T-helper 17 cell (primary cell): ENCODE data around the gene USP30. TPM values are rescaled to one million over a fixed set of nuclear protein-coding genes. Genes with fewer than 3 reads are reported as not detected.

ENCODE experiments used
- ATAC-seq: fragments of 150-1000 bp; cut with Tn5 transposase; 2 replicates; pipeline ENCODE4 v1.10.0; 2021; ENCODE audit warnings: mild to moderate bottlenecking, moderate library complexity
- DNase-seq, 3 donors: peaks; one replicate each; pipeline versions ENCODE4 v3.0.0 to v3.0.0-alpha.2; 2020 to 2021
- H3K9me3 ChIP-seq: one replicate; pipeline ENCODE4 v1.7.0; 2013; ENCODE audit warnings: low read length, mild to moderate bottlenecking; ENCODE audit not compliant: control insufficient read depth, poor library complexity, severe bottlenecking
- H3K27ac Mint-ChIP-seq: one replicate; pipeline ENCODE4 v1.8.0; 2022; ENCODE audit warnings: mild to moderate bottlenecking, moderate library complexity, mixed read lengths
- H3K27me3 Mint-ChIP-seq: one replicate; pipeline ENCODE4 v1.8.0; 2022; ENCODE audit warnings: mixed read lengths
- H3K36me3 Mint-ChIP-seq: one replicate; pipeline ENCODE4 v1.8.0; 2022; ENCODE audit warnings: low read depth, mixed read lengths
- H3K4me1 Mint-ChIP-seq: one replicate; pipeline ENCODE4 v1.8.0; 2022; ENCODE audit warnings: mild to moderate bottlenecking, mixed read lengths
- H3K4me3 Mint-ChIP-seq: one replicate; pipeline ENCODE4 v1.8.0; 2022; ENCODE audit warnings: mild to moderate bottlenecking, moderate library complexity, mixed read lengths
- total RNA-seq, 4 donors: library from RNA in 2 of 4; stranded (reverse) in 2 of 4; gene quantifications; one replicate each; pipeline ENCODE4 v1.2.3 and lab custom pipeline; 2022 to 2026

Gene USP30
- total RNA-seq, 2 donors from 2014 or later: 15.9 to 20.2 TPM

GRCh38 chr12:109130297-109131153 lies 78.1 kb downstream of the USP30 start:
- H3K27ac Mint-ChIP-seq: no peak overlapping the region
- H3K27me3 Mint-ChIP-seq: no peaks in the 10 kb centered on the region
- no peaks in the 10 kb centered on the region for H3K9me3 ChIP-seq
- no peaks in the 10 kb centered on the region for H3K4me1 Mint-ChIP-seq
- no peak overlapping the region for H3K4me3 Mint-ChIP-seq
- DNase-seq (no peak), ATAC-seq (no peak)
- no peaks in the 10 kb centered on the region for H3K36me3 Mint-ChIP-seq

- DNase-seq: no peak
- no peaks in the 10 kb centered on the region for H3K36me3 Mint-ChIP-seq
- H3K4me1 Mint-ChIP-seq: no peaks in the 10 kb centered on the region
- no peaks in the 10 kb centered on the region for H3K27me3 Mint-ChIP-seq
- ATAC-seq: no peak
- no peak overlapping the region for H3K27ac Mint-ChIP-seq
- H3K9me3 ChIP-seq: no peaks in the 10 kb centered on the region
- no peak overlapping the region for H3K4me3 Mint-ChIP-seq
Measured at GRCh38 chr12:109131154-109132050, 79.0 kb downstream of the USP30 start.

- no peak for ATAC-seq
- no peak overlapping the region for H3K4me3 Mint-ChIP-seq
- H3K4me1 Mint-ChIP-seq: no peaks in the 10 kb centered on the region
- no peaks in the 10 kb centered on the region for H3K9me3 ChIP-seq
- no peaks in the 10 kb centered on the region for H3K27me3 Mint-ChIP-seq
- no peaks in the 10 kb centered on the region for H3K36me3 Mint-ChIP-seq
- H3K27ac Mint-ChIP-seq: no peak overlapping the region
- DNase-seq: no peak
Measured at GRCh38 chr12:109134186-109134917, 82.0 kb downstream of the USP30 start.

GRCh38 chr12:109137055-109137454 lies 84.7 kb downstream of the USP30 start:
- H3K27me3 Mint-ChIP-seq: no peaks in the 10 kb centered on the region
- H3K4me1 Mint-ChIP-seq: peaks cover 2% of the 10 kb centered on the region
- ATAC-seq (no peak), DNase-seq (no peak)
- H3K27ac Mint-ChIP-seq: no peak overlapping the region
- peaks cover 2% of the 10 kb centered on the region for H3K36me3 Mint-ChIP-seq
- no peaks in the 10 kb centered on the region for H3K9me3 ChIP-seq
- no peak overlapping the region for H3K4me3 Mint-ChIP-seq

Other genes with a start within 250 kb of the USP30 start
- 10 to 100 TPM; 22.3 to 31.2 TPM for gene SSH1, start 195.0 kb upstream of the USP30 start, total RNA-seq
- gene DAO, start 172.5 kb upstream of the USP30 start, total RNA-seq: not detected
- not detected for gene SVOP, start 31.5 kb upstream of the USP30 start, total RNA-seq
- gene ALKBH2, start 40.9 kb downstream of the USP30 start, total RNA-seq: 1 to 10 TPM; 6.5 to 9.4 TPM
- 10 to 100 TPM; 10.2 to 11.1 TPM for gene UNG, start 45.0 kb downstream of the USP30 start, total RNA-seq
- 10 to 100 TPM; 22.2 to 25.9 TPM for gene ACACB, start 64.0 kb downstream of the USP30 start, total RNA-seq